Spleen (tissue), 7 donors: ENCODE measurements around the gene SSR1.

Experiments used
- POLR2A ChIP-seq, 3 donors: fragments of 450-650 bp; IDR thresholded peaks; one replicate each; pipeline ENCODE4 v1.5.1; 2017; ENCODE audit warnings: antibody characterized with exemption in 3 of 3, mild to moderate bottlenecking in 1 of 3
- POLR2AphosphoS5 ChIP-seq, 3 donors: sonication (generic); formaldehyde crosslinking; IDR thresholded peaks; one replicate each; pipeline ENCODE4 v1.5.1; 2017; ENCODE audit warnings: antibody characterized with exemption in 3 of 3
- TF ChIP-seq, protein P1 (sequence below), 11 experiments: fragments of 200-600 bp in 7 of 11; fragments of 450-650 bp in 4 of 11; sonication (generic) in 4 of 11; IDR thresholded peaks in 8 of 11; conservative IDR thresholded peaks in 3 of 11; 1 replicate in 7 of 11; 2 replicates in 4 of 11; pipeline versions ENCODE4 v1.4.0 to v1.8.0; 2016 to 2021; ENCODE audit warnings: antibody characterized with exemption in 11 of 11, inconsistent platforms in 4 of 11, mild to moderate bottlenecking in 1 of 11
- donor health status: DM: no; HTN: no; CAD: no; lungs with moderate emphysema.
- donor health status: DM: no; HTN: no; CAD: no.
- donor health status: DM: no; HTN: no; CAD: no.

DNA sequence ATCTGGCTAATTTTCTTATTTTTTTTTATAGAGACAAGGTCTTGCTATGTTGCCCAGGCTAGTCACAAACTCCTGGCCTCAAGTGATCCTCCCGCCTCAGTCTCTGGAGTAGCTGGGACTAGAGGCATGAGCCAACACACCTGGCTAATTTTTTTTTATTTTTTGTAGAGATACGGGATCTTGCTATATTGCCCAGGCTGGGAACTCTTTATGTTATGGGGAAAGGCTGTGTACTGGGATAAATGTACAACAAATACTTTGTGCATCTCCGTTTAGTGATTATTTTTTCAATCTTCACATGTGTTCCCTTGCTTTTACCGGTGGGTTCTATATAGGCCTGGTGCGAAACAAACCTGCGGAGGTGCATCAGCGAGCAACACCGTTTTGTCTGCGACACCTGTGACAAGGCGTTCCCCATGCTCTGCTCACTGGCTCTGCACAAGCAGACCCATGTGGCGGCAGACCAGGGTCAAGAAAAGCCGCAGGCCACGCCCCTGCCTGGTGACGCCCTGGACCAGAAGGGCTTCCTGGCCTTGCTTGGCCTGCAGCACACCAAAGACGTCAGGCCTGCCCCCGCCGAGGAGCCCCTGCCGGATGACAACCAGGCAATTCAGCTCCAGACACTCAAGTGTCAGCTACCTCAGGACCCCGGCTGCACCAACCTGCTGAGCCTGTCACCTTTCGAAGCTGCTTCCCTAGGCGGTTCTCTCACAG lies 84.2 kb downstream of the SSR1 start:
- TF ChIP-seq, protein P1, sequence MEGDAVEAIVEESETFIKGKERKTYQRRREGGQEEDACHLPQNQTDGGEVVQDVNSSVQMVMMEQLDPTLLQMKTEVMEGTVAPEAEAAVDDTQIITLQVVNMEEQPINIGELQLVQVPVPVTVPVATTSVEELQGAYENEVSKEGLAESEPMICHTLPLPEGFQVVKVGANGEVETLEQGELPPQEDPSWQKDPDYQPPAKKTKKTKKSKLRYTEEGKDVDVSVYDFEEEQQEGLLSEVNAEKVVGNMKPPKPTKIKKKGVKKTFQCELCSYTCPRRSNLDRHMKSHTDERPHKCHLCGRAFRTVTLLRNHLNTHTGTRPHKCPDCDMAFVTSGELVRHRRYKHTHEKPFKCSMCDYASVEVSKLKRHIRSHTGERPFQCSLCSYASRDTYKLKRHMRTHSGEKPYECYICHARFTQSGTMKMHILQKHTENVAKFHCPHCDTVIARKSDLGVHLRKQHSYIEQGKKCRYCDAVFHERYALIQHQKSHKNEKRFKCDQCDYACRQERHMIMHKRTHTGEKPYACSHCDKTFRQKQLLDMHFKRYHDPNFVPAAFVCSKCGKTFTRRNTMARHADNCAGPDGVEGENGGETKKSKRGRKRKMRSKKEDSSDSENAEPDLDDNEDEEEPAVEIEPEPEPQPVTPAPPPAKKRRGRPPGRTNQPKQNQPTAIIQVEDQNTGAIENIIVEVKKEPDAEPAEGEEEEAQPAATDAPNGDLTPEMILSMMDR (IDR thresholded peaks at IDR 0.05 in 8 of 11, conservative IDR thresholded peaks at IDR 0.05 in 3 of 11), result no peak
- TF ChIP-seq POLR2AphosphoS5 (IDR thresholded peaks at IDR 0.05) (no peak), POLR2A (IDR thresholded peaks at IDR 0.05) (no peak)
